ENCODE data around the gene IRF9.
A peak's percentile ranks its signal among the peaks of the same experiment; 100 is the strongest.

IRF9 gene

GRCh38 chr14:24131549-24131966 is 29.5 kb upstream of the IRF9 start:
- no peak for DNase-seq (ENCODE audit: low read depth in 2 of 2)

DNA sequence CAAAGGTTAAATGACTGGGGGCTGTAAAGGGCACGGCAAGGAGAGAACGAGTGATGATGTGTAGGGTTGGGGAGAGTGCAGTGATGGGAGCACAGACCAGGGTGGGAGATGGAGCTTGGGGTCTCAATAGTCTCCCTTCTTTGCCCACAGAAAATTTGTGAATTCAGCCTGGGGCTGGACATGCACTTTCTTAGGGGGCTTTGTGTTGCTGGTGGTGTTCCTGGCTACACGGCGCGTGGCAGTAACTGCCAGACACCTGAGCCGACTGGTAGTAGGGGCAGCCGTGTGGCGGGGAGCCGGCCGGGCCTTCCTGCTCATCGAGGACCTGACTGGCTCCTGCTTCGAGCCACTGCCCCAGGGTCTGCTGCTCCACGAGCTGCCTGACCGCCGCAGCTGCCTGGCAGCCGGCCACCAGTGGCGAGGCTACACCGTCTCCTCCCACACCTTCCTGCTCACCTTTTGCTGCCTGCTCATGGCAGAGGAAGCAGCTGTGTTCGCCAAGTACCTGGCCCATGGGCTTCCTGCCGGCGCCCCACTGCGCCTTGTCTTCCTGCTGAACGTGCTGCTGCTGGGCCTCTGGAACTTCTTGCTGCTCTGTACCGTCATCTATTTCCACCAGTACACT is 28.9 kb upstream of the IRF9 start:
- no peak for DNase-seq (ENCODE audit: low read depth in 2 of 2)

GRCh38 chr14:24132976-24133375 is 28.1 kb upstream of the IRF9 start:
- no peak for DNase-seq (ENCODE audit: low read depth in 2 of 2)

- no peak for DNase-seq (ENCODE audit: low read depth in 2 of 2)
Measured at GRCh38 chr14:24133735-24134134, 27.3 kb upstream of the IRF9 start.

DNA sequence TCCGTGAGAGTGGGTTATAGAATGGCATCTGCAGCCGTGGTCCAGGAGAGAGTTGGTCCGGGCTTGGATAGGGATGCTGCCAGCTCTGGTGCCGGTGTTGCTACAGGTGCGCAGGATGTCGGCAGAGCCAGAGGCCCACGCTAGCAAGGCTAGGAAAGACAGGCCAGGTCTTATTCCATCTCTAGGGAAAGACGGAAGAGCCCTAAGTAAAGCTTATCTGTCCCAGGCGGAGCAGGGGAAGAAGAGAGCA is 25.6 kb upstream of the IRF9 start:
- no peak for DNase-seq (ENCODE audit: low read depth in 2 of 2)

DNA sequence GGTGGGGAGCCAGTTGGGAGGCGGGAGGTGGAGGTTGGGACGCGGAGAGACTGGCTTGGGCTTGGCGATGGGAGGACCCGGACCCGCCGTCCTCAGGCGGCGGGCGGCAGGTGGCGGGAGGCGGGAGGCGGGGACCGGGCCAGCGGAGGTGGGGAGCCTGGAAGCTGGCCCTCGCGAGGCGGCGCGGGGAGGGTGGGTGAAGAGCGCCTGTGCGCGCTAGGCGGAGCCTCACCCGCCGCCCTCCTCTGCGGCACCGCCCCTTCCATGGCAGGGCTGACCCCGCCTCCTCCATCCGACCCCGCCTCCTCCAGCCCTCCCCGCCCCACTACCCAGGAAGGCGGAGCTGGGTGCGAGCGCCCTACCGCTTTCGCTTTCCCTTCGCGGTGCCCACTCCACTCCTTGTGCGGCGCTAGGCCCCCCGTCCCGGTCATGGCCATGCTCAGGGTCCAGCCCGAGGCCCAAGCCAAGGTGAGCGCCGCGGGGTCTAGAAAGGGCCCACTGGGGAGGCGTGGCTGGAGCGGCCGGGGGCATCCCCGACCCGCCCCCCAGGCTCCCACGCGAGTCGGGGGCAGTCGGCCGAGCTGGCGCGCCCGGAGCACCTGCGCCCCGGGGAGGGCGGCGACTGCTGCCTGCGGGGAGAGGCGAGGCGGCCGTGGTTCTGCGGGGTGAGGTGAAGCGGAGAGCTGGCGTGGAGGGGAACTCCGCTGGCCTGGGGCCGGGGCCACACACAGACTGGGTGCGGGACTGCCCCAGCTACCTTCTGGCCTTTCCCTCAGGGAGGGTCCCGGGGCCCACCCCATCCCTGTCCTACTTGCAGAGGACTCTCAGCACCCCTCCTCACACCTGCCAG is 25.0 kb upstream of the IRF9 start, which contains the start of gene PSME1:
TSS of gene PSME1 (plus strand) at position 361 of the 850 bp plus-strand sequence. CDS start at position 430, 69 bp downstream.
- peak; percentile 87 to 88 for DNase-seq (ENCODE audit: low read depth in 2 of 2)

DNA sequence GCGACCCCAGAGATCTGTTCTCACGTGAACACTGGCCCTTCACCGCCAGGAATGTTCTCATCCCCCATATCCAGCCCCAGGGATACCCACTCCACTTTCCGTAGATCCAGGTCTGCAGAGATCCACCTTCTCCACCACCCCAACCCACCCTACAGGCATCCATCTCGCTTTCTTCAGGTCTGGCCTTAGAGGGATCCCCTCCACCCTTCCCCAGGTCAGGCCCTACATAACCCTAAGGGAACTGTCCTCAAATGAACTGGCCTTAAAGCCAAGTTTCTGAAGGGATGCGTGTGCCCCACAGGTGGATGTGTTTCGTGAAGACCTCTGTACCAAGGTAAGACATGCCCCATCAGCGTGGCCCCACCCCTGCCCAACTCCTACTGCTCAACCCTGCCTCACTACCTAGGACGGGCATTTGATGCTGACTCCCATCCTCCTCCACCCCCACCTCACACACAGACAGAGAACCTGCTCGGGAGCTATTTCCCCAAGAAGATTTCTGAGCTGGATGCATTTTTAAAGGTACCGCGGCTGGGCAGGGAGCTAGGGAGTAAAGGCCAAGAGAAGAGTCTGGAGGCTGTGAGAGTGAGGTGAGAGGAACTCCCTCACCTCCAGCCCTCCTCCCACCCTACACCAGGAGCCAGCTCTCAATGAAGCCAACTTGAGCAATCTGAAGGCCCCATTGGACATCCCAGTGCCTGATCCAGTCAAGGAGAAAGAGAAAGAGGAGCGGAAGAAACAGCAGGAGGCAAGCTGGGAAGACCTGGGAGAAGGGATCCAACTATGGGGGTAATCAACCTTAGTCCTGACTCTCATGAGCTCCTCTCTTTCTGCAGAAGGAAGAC is 24.2 kb upstream of the IRF9 start:
- DNase-seq (ENCODE audit: low read depth in 2 of 2): no peak

DNA sequence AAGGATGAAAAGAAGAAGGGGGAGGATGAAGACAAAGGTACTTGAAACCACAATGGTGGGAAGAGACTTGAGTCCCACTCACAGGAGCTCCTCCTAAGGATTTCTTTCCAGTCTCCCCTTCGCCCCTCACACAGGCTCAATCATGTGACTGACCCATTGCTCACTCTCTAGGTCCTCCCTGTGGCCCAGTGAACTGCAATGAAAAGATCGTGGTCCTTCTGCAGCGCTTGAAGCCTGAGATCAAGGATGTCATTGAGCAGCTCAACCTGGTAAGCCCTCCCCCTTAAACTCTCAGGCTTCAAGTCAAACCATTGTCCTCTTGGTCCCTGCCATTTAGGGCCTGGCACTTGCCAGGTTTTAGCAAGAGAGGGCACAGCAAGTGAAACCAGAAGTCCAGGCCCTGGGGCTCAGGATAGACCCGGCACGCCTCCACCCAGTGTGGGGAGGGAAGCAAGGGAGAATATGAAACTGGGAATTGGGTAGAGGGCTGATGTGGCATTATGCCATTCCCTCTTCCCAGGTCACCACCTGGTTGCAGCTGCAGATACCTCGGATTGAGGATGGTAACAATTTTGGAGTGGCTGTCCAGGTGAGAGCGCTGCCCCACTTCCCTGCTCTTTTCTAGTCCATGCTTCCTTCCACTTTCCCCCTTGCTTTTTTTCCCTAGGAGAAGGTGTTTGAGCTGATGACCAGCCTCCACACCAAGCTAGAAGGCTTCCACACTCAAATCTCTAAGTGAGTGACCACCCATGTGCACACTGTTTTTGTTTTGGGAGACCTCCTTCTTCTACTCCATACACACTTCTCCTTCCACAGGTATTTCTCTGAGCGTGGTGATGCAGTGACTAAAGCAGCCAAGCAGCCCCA is 23.3 kb upstream of the IRF9 start:
- no peak for DNase-seq (ENCODE audit: low read depth in 2 of 2)

DNA sequence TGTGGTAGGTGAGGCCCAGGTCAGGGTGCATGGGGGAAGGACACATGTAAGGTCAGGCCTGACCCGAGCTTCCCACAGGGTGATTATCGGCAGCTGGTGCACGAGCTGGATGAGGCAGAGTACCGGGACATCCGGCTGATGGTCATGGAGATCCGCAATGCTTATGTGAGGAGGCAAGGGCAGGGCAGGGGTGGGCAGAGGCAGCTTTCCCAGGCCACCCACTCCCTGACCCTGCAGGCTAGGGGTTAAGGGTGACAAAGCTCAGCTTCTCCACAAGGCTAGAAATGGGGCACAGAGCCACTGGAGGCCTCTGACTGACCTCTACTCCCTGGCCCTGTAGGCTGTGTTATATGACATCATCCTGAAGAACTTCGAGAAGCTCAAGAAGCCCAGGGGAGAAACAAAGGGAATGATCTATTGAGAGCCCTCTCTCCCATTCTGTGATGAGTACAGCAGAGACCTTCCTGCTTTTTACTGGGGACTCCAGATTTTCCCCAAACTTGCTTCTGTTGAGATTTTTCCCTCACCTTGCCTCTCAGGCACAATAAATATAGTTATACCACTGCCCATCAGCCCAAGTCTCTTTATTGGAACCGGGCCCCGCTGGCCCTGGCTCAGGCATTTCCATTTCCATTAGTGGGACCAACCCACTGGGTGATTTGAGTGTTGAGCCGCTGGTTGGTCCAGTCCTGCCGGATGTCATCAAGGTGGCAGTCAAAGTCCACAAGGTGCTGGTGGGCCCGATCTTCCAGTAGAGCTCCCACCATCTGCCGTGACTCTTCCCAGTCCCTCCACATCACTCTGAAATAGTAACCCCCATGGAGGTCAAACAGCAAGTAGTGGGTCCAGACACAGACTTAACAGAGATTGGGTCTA is 22.4 kb upstream of the IRF9 start:
- no peak for DNase-seq (ENCODE audit: low read depth in 2 of 2)

- DNase-seq (ENCODE audit: low read depth in 2 of 2): no peak
Measured at GRCh38 chr14:24139272-24139934, 21.7 kb upstream of the IRF9 start.

DNA sequence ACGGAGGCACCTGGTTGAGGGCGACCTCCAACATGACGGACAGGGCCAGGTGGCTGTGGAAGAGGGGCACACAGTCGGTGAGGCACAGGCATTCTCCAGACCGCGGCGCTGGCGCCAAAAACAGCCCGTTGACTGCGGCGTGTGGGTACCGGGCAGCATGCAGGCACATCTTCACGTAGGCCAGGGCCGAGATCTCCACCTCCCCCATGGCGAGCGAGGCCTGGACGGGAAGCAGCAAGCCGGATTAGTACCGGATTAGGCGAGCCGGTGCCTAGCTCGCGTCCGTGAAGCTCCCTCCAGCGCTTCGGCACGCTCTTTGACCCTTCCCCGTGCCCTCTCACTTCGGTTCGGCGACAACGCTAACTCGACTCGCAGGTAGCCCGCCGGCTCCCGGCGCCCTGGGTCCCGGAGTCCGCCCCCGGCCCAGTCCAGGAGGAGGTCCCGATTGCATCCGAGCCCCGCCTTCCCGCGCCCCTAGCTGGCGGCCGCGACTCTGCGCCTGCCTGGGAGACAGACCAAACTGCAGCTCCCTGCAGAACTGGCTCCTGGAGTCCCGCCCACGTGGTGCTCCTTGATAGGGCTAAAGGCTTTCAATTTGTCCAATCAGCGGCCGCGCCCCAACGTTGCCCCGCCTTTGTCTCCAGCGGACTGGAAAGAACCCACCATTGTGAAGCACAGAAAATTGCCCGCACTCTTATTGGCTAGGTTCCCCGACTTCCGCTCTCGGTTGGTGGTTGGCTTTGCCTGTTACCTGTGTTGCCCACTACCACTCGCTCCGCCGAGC is 19.8 kb upstream of the IRF9 start, which contains the start of gene EMC9:
TSS of gene EMC9 (minus strand) at position 495 of the 784 bp plus-strand sequence. CDS start at position 208, 287 bp downstream.
- peak; percentile 97 to 99 for DNase-seq (ENCODE audit: low read depth in 2 of 2)

GRCh38 chr14:24143511-24143910 is 17.6 kb upstream of the IRF9 start:
- no peak for DNase-seq (ENCODE audit: low read depth in 2 of 2)

- no peak for DNase-seq (ENCODE audit: low read depth in 2 of 2)
Measured at GRCh38 chr14:24144451-24144850, 16.6 kb upstream of the IRF9 start.

DNA sequence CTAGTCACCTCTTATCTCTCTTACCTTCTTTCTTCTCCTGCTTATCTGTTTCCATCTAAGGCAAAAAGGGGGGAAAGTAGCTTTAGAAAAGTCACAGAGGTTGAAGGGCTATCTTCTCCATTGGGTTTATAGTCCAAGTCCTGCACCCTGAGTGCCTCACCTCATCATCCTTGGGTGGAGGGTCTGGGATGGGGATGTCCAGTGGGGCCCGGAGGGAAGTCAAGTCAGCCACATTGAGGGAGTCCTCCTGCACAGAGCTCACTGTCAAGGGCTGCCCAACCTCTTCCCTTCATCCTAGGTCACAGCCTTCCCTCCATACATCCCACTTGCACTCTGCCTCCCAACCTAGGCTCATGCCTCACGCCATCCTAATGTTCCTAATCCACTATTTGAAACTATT is 15.8 kb upstream of the IRF9 start:
- DNase-seq (ENCODE audit: low read depth in 2 of 2): no peak

GRCh38 chr14:24145690-24146452 is 15.2 kb upstream of the IRF9 start:
- no peak for DNase-seq (ENCODE audit: low read depth in 2 of 2)

GRCh38 chr14:24146453-24146977 is 14.6 kb upstream of the IRF9 start, which contains the start of gene PSME2:
Gene PSME2 (minus strand): TSS chr14:24146610. CDS start chr14:24146581, 29 bp downstream.
- DNase-seq (ENCODE audit: low read depth in 2 of 2): peak; percentile 68 to 69

GRCh38 chr14:24146978-24147760 is 13.9 kb upstream of the IRF9 start, which contains the start of gene RNF31:
Gene RNF31 (plus strand): TSS chr14:24147498. CDS start chr14:24147699, 201 bp downstream.
- peak; percentile 92 to 97 for DNase-seq (ENCODE audit: low read depth in 2 of 2)

Measured in stimulated activated CD8-positive, alpha-beta memory T cell treated with anti-CD3 and anti-CD28 coated beads, Interleukin-15, amount 100 ng/mL, for 4 hours (primary cell).